RPMI7951 (cell line): Measurements from ENCODE around the gene HSPG2. TPM values are rescaled to one million over a fixed set of nuclear protein-coding genes. Genes with fewer than 3 reads are reported as not detected.
"Not testable (repeated sequence)": the region's sequence is repeated elsewhere in the genome, so short reads cannot be mapped to it uniquely, and the experiment has no call there.

Experiments
- DNase-seq: peaks from one replicate; pipeline ENCODE4 v3.0.0-alpha.2; 2012; ENCODE audit warnings: low read depth
- total RNA-seq: library from RNA; depleted of rRNA; stranded (reverse); fragments of >200 nt; shearing (Covaris generic); gene quantifications from 2 replicates; pipeline ENCODE4 v1.2.3, GENCODE V29; 2014; rRNA removed

Gene HSPG2
- total RNA-seq, 1 experiment from 2014 or later = 9.7 TPM

- DNase-seq = no peak
These were observed 142.5 kb downstream of the HSPG2 start for GRCh38 chr1:21794656-21795055.

GRCh38 chr1:21793104-21793503 is 144.0 kb downstream of the HSPG2 start:
- DNase-seq = no peak

GRCh38 chr1:21786640-21787039 is 150.5 kb downstream of the HSPG2 start:
- no peak for DNase-seq

- DNase-seq = not testable (repeated sequence)
These were observed 151.3 kb downstream of the HSPG2 start for GRCh38 chr1:21785764-21786163.

- DNase-seq = no peak
These were observed 153.2 kb downstream of the HSPG2 start for GRCh38 chr1:21783679-21784603.

- DNase-seq = peak; percentile 96
These were observed 154.0 kb downstream of the HSPG2 start, which contains the start of gene USP48 for GRCh38 chr1:21782868-21783678. USP48 (minus strand) TSS chr1:21783149; CDS start chr1:21782957, 192 bp downstream.

- peak; percentile 58 for DNase-seq
These were observed 154.7 kb downstream of the HSPG2 start for GRCh38 chr1:21782349-21782867.

GRCh38 chr1:21781815-21782348 is 155.2 kb downstream of the HSPG2 start:
- DNase-seq = peak; percentile 47

- DNase-seq = no peak
These were observed 157.2 kb downstream of the HSPG2 start for GRCh38 chr1:21779613-21780521.

- DNase-seq = no peak
These were observed 158.7 kb downstream of the HSPG2 start for GRCh38 chr1:21778405-21778727.

- DNase-seq = not testable (repeated sequence)
These were observed 160.2 kb downstream of the HSPG2 start for GRCh38 chr1:21776925-21777324.

- DNase-seq = no peak
These were observed 161.0 kb downstream of the HSPG2 start for GRCh38 chr1:21775985-21776562.

GRCh38 chr1:21775550-21775914 is 161.6 kb downstream of the HSPG2 start:
- no peak for DNase-seq

- DNase-seq = no peak
These were observed 162.1 kb downstream of the HSPG2 start for GRCh38 chr1:21774835-21775549.

- DNase-seq = no peak
These were observed 163.5 kb downstream of the HSPG2 start for GRCh38 chr1:21773585-21773984.

Other genes with a start within 250 kb of the HSPG2 start
- 32.6 and 40.5 TPM in 2 replicates for gene USP48, start 154.2 kb downstream of the HSPG2 start, total RNA-seq
- gene LDLRAD2, start 125.0 kb downstream of the HSPG2 start, total RNA-seq = not detected in 2 replicates
- not detected in 2 replicates for gene CELA3B, start 39.7 kb upstream of the HSPG2 start, total RNA-seq
- not detected in 2 replicates for gene CELA3A, start 64.3 kb upstream of the HSPG2 start, total RNA-seq
- gene CDC42, start 115.4 kb upstream of the HSPG2 start, total RNA-seq = 554 and 659 TPM in 2 replicates
- gene WNT4, start 205.8 kb upstream of the HSPG2 start, total RNA-seq = not detected in 2 replicates